ENCODE results near the gene LYRM4.

The LYRM4 gene
- total RNA-seq: 6.9 to 40.8 (median 15.5) reads per million in 9 experiments

GRCh38 chr6:5260661-5261544 lies at the start of gene LYRM4, which contains the start of gene FARS2:
TSS of gene LYRM4 (minus strand) at chr6:5260950. CDS start at chr6:5260733, 217 bp downstream.
TSS of gene FARS2 (plus strand) at chr6:5261513.
- H3K4me3 Mint-ChIP-seq: peak within 1 kb of the TSS; percentile 89 to 97
- DNase-seq (peak; percentile 91 to 95 (median 95)), ATAC-seq (replicated peaks) (peak; percentile 77)
- H3K27ac Mint-ChIP-seq: peak within 1 kb of the TSS; percentile 99 to 100
- peaks cover 17 to 22% of the 10 kb centered on the region in 2 donors for H3K4me1 Mint-ChIP-seq (ENCODE audit: low read depth in 2 of 2)
- H3K9me3 Mint-ChIP-seq: no peaks in the 10 kb centered on the region
- H3K36me3 Mint-ChIP-seq (ENCODE audit: insufficient read depth): peaks cover 28% of the 10 kb centered on the region
- no peaks in the 10 kb centered on the region for H3K27me3 Mint-ChIP-seq

DNA sequence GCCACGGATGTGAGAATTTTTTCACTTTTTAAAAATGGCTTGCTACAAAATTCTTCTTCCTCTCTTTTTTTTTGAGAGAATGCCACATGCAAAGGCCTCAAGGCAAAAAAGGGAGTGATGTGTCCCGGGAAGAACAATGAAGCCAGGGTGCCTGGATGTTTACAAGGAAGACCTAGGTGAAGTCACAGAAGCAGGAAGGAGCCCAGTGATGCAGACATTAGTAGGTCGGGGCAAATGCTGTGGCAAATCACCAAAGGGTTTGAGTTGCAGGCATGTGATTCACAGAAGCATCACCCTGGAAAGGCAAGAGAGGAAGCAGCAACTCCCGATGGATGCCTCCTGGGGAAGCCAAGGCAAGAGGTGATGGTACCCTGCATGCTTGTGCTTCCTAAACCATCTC lies 47.3 kb upstream of the LYRM4 start:
- Mint-ChIP-seq H3K9me3 (no peaks in the 10 kb centered on the region), H3K4me3 (no peak overlapping the region), H3K27ac (peak overlapping the region in 1 of 2 donors; percentile 1), H3K27me3 (no peaks in the 10 kb centered on the region), H3K4me1 (ENCODE audit: low read depth in 2 of 2) (peaks cover 12 to 23% of the 10 kb centered on the region in 2 donors), H3K36me3 (ENCODE audit: insufficient read depth) (no peaks in the 10 kb centered on the region)
- ATAC-seq (replicated peaks) (no peak), DNase-seq (no peak)

DNA sequence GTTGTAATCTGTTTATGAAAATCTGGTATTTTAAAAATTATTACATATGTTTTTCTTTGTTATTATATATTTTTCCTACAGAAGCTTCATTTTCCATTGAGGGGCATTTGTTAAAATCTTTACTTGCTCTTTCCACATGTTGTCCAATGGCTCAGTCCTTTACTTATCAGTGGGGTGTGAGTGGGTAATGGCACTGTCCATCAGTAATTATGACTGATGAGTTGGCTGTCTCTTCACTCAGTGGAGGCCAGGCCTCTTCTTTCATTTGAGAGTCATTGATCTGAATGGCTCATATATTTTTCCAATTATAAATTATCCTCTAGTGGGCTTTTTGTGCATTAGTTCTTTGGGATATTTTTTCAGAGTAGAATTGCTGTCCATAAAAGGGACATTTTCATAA lies 46.3 kb upstream of the LYRM4 start:
- no peak overlapping the region for H3K4me3 Mint-ChIP-seq
- no peaks in the 10 kb centered on the region for H3K27me3 Mint-ChIP-seq
- H3K9me3 Mint-ChIP-seq: no peaks in the 10 kb centered on the region
- ATAC-seq (replicated peaks) (no peak), DNase-seq (no peak)
- H3K4me1 Mint-ChIP-seq (ENCODE audit: low read depth in 2 of 2): peaks cover 19 to 32% of the 10 kb centered on the region in 2 donors
- no peaks in the 10 kb centered on the region for H3K36me3 Mint-ChIP-seq (ENCODE audit: insufficient read depth)
- H3K27ac Mint-ChIP-seq: no peak overlapping the region

DNA sequence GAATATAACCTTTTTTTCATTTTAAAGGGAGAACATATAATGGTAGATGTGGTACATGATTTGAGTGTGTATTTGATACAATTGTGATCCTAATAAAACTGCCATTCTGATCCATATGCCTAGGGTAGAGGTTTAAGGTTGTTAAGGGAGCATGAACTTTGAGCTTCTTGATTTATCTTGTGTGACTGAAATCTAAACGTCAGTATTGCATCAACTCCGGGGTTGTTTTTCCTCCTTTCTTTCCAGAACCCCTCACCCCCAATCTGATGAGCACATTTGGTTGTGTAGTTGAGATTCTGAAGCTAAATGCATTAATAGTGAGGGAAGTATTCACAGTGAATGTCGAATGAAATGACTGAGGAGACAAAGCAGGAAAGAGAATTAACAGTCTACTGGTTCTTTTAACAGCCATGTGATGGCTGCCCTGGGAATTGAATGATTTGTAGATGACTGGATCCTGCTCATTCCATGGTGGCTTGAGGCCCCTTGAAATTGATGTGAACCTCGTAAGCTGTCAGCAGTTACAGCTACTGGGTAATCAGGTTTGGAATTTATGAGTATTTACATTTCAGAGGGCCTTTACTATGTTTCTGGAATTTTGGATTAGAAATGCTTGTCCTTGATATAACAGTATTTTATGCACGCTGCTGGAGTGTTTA lies 45.3 kb upstream of the LYRM4 start:
- Mint-ChIP-seq H3K27ac (no peak overlapping the region), H3K27me3 (no peaks in the 10 kb centered on the region), H3K36me3 (ENCODE audit: insufficient read depth) (no peaks in the 10 kb centered on the region), H3K4me3 (no peak overlapping the region), H3K9me3 (no peaks in the 10 kb centered on the region), H3K4me1 (ENCODE audit: low read depth in 2 of 2) (peaks cover 27 to 36% of the 10 kb centered on the region in 2 donors)
- ATAC-seq (replicated peaks) (no peak), DNase-seq (no peak)

- ATAC-seq (replicated peaks) (no peak), DNase-seq (no peak)
- Mint-ChIP-seq H3K9me3 (no peaks in the 10 kb centered on the region), H3K4me3 (peak overlapping the region; percentile 63 to 70), H3K27me3 (no peaks in the 10 kb centered on the region), H3K36me3 (ENCODE audit: insufficient read depth) (no peaks in the 10 kb centered on the region), H3K27ac (no peak overlapping the region), H3K4me1 (ENCODE audit: low read depth in 2 of 2) (peaks cover 27 to 30% of the 10 kb centered on the region in 2 donors)
Measured at GRCh38 chr6:5303682-5304081, 42.9 kb upstream of the LYRM4 start.

DNA sequence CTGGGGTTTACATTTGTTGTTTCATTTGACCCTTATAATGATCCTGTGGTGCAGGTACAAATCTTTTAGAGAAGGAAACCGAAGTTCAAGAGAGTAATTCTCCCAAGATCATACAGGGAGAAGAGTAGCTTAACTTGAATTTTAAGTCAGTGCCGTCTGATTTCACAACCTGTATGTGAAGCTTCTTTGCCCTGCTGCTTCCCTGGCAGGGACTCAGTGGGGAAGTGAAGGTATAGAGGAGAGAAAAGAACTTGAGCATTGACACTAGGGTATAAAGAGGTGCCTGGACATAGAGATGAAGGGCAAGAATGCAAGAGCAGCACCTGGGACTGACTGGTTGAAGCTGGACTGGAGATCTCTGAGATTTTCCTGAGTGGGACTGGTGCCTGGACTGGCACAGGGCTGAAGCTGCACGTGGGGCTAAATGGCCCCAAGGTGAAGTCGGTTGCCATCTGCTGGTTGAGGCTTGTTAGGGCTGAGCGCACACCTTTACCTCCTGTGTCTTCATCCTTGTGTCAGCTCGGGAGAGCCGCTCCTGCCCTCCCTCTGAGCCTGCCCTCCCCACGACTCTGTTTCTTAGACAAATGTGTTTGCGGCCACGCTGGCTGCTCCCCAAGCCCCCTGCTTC lies 42.4 kb upstream of the LYRM4 start:
- Mint-ChIP-seq H3K9me3 (no peaks in the 10 kb centered on the region), H3K36me3 (ENCODE audit: insufficient read depth) (no peaks in the 10 kb centered on the region), H3K27ac (peak overlapping the region; percentile 0 to 49), H3K4me3 (peak overlapping the region; percentile 63 to 70), H3K27me3 (no peaks in the 10 kb centered on the region), H3K4me1 (ENCODE audit: low read depth in 2 of 2) (peaks cover 27 to 30% of the 10 kb centered on the region in 2 donors)
- DNase-seq (peak; percentile 54 to 64 (median 55)), ATAC-seq (replicated peaks) (peak; percentile 91)

GRCh38 chr6:5302220-5302946 lies 41.6 kb upstream of the LYRM4 start:
- Mint-ChIP-seq H3K4me1 (ENCODE audit: low read depth in 2 of 2) (peaks cover 24 to 27% of the 10 kb centered on the region in 2 donors), H3K27ac (peak overlapping the region; percentile 0 to 49), H3K36me3 (ENCODE audit: insufficient read depth) (no peaks in the 10 kb centered on the region), H3K27me3 (no peaks in the 10 kb centered on the region), H3K9me3 (no peaks in the 10 kb centered on the region), H3K4me3 (peak overlapping the region; percentile 63 to 70)
- peak; percentile 69 for ATAC-seq (replicated peaks)
- DNase-seq: peak in 1 of 3 experiments; percentile 8

- peaks cover 19 to 26% of the 10 kb centered on the region in 2 donors for H3K4me1 Mint-ChIP-seq (ENCODE audit: low read depth in 2 of 2)
- ATAC-seq (replicated peaks) (no peak), DNase-seq (no peak)
- no peak overlapping the region for H3K4me3 Mint-ChIP-seq
- no peaks in the 10 kb centered on the region for H3K9me3 Mint-ChIP-seq
- no peaks in the 10 kb centered on the region for H3K27me3 Mint-ChIP-seq
- H3K27ac Mint-ChIP-seq: no peak overlapping the region
- peaks cover 3% of the 10 kb centered on the region for H3K36me3 Mint-ChIP-seq (ENCODE audit: insufficient read depth)
Measured at GRCh38 chr6:5300206-5300764, 39.5 kb upstream of the LYRM4 start.

- DNase-seq (no peak), ATAC-seq (replicated peaks) (no peak)
- Mint-ChIP-seq H3K36me3 (ENCODE audit: insufficient read depth) (peaks cover 3% of the 10 kb centered on the region), H3K4me3 (no peak overlapping the region), H3K9me3 (no peaks in the 10 kb centered on the region), H3K27ac (no peak overlapping the region), H3K4me1 (ENCODE audit: low read depth in 2 of 2) (peaks cover 19 to 26% of the 10 kb centered on the region in 2 donors), H3K27me3 (no peaks in the 10 kb centered on the region)
Measured at GRCh38 chr6:5295623-5296022, 34.9 kb upstream of the LYRM4 start.

DNA sequence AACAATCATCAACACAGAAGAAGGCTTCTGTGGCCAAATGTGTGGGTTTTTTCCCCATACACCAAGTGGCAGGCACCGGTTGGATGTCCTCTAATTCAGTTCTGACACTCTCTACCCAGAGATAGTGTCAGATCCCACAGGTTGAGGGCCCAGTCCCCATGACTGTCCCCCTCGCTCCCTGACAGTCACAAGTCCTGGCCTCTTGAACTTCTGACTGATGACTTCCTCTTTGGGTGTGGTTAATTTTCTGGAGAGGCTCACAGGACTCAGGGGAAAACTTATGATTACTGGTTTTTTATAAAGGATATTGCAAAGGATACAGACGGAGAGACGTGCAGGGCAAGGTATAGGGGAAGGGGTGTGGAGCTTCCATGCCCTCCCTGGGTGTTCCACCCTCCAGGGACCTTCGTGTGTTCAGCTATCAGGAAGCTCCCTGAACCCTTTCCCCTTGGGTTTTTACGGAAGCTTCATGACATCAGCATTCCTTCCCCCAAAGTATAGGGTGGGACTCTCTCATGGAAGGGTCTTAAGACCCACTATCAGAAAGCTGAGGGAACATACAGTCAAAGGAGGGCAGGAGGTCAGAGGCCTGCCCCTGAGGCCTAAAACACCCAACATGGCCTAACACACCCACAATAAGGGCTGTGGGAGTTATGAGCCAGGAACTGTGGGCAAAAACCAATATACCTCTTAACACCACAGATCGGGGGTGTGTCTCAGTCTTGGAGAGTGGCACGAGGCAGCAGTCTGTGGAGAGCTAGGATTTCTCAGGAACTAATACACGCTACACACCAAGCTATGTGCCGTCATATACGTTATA lies 33.9 kb upstream of the LYRM4 start:
- Mint-ChIP-seq H3K27ac (peak overlapping the region in 1 of 2 donors; percentile 3), H3K4me1 (ENCODE audit: low read depth in 2 of 2) (peaks cover 19 to 26% of the 10 kb centered on the region in 2 donors), H3K36me3 (ENCODE audit: insufficient read depth) (peaks cover 3% of the 10 kb centered on the region), H3K4me3 (no peak overlapping the region), H3K27me3 (no peaks in the 10 kb centered on the region), H3K9me3 (no peaks in the 10 kb centered on the region)
- peak; percentile 14 for ATAC-seq (replicated peaks)
- no peak for DNase-seq

- Mint-ChIP-seq H3K27ac (peak overlapping the region in 1 of 2 donors; percentile 3), H3K27me3 (no peaks in the 10 kb centered on the region)
- ATAC-seq (replicated peaks): no peak
Measured at GRCh38 chr6:5293692-5294091, 32.9 kb upstream of the LYRM4 start.

GRCh38 chr6:5292154-5292553 lies 31.4 kb upstream of the LYRM4 start:
- H3K27me3 Mint-ChIP-seq: no peaks in the 10 kb centered on the region
- no peaks in the 10 kb centered on the region for H3K9me3 Mint-ChIP-seq
- peaks cover 3% of the 10 kb centered on the region for H3K36me3 Mint-ChIP-seq (ENCODE audit: insufficient read depth)
- H3K4me1 Mint-ChIP-seq (ENCODE audit: low read depth in 2 of 2): peaks cover 28 to 38% of the 10 kb centered on the region in 2 donors
- ATAC-seq (replicated peaks) (no peak), DNase-seq (no peak)
- no peak overlapping the region for H3K27ac Mint-ChIP-seq
- no peak overlapping the region for H3K4me3 Mint-ChIP-seq

More at GRCh38 chr6:5293692-5294091, 32.9 kb upstream of the LYRM4 start:
- peaks cover 3% of the 10 kb centered on the region for H3K36me3 Mint-ChIP-seq (ENCODE audit: insufficient read depth)
- peaks cover 19 to 26% of the 10 kb centered on the region in 2 donors for H3K4me1 Mint-ChIP-seq (ENCODE audit: low read depth in 2 of 2)
- H3K4me3 Mint-ChIP-seq: no peak overlapping the region
- no peaks in the 10 kb centered on the region for H3K9me3 Mint-ChIP-seq
- no peak for DNase-seq

Measured in effector memory CD8-positive, alpha-beta T cell (primary cell).